Esophagus muscularis mucosa (tissue), 4 donors: ENCODE results near the gene DLG5. TPM values are rescaled to one million over a fixed set of nuclear protein-coding genes. Genes with fewer than 3 reads are reported as not detected.

Experiments
- DNase-seq: peaks from one replicate; pipeline ENCODE4 v3.0.0-alpha.2; 2017; ENCODE audit errors: extremely low spot score
- H3K27ac ChIP-seq, 4 donors: fragments of 200-600 bp; sonication (generic); replicated peaks in 1 of 4; 1 replicate in 3 of 4; 2 replicates in 1 of 4; pipeline ENCODE4 v1.5.1; 2016 to 2019; ENCODE audit warnings: mild to moderate bottlenecking in 1 of 4
- H3K27me3 ChIP-seq, 4 donors: fragments of 200-600 bp; sonication (generic); one replicate each; pipeline versions ENCODE4 v1.5.1 to v1.6.0; 2016 to 2019
- H3K36me3 ChIP-seq, 4 donors: fragments of 200-600 bp; sonication (generic); one replicate each; pipeline ENCODE4 v1.5.1; 2016 to 2019
- H3K4me1 ChIP-seq, 4 donors: fragments of 200-600 bp; sonication (generic); one replicate each; pipeline ENCODE4 v1.5.1; 2016 to 2019
- H3K4me3 ChIP-seq, 4 donors: fragments of 200-600 bp; sonication (generic); 1 replicate in 2 of 4; 2 replicates in 2 of 4; pipeline ENCODE4 v1.5.1; 2016 to 2019; ENCODE audit warnings: mild to moderate bottlenecking in 4 of 4, moderate library complexity in 1 of 4
- H3K9me3 ChIP-seq, 4 donors: fragments of 200-600 bp; sonication (generic); 1 replicate in 3 of 4; 2 replicates in 1 of 4; pipeline ENCODE4 v1.5.1; 2016 to 2019
- EP300 ChIP-seq: sonication (generic); formaldehyde crosslinking; IDR thresholded peaks from one replicate; pipeline ENCODE4 v1.6.1; 2017; ENCODE audit warnings: antibody characterized with exemption
- POLR2A ChIP-seq: fragments of 450-650 bp; IDR thresholded peaks from one replicate; pipeline ENCODE4 v1.6.1; 2017; ENCODE audit warnings: antibody characterized with exemption, moderate library complexity, mild to moderate bottlenecking, low read depth
- POLR2AphosphoS5 ChIP-seq, 2 donors: sonication (generic); formaldehyde crosslinking; IDR thresholded peaks; one replicate each; pipeline ENCODE4 v1.6.1; 2017; ENCODE audit warnings: antibody characterized with exemption in 2 of 2
- WGBS: methylation state at CpG from one replicate; pipeline ENCODE4 v1.1.5; 2018; 5-methylcytosine and 5-hydroxymethylcytosine counted together
- intact Hi-C: fragments of 100-400 bp; cut with DNase I; formaldehyde crosslinking; loops from one replicate; pipeline ENCODE4 v1.15.1; 2023
- total RNA-seq, 4 donors: library from RNA; depleted of rRNA; stranded (reverse); fragments of >200 nt; gene quantifications; one replicate each; pipeline versions ENCODE4 v1.1.0 to v1.2.1, GENCODE V29; 2016
- TF ChIP-seq, protein P1 (sequence below), 3 experiments: fragments of 200-600 bp in 2 of 3; fragments of 450-650 bp in 1 of 3; sonication (generic) in 2 of 3; IDR thresholded peaks; one replicate each; pipeline ENCODE4 v1.5.1; 2017 to 2019; ENCODE audit warnings: antibody characterized with exemption in 3 of 3, mild to moderate bottlenecking in 2 of 3, moderate library complexity in 1 of 3

The DLG5 gene
- total RNA-seq, 4 donors from 2014 or later: 55.7 to 120 (median 76.6) TPM

DNA sequence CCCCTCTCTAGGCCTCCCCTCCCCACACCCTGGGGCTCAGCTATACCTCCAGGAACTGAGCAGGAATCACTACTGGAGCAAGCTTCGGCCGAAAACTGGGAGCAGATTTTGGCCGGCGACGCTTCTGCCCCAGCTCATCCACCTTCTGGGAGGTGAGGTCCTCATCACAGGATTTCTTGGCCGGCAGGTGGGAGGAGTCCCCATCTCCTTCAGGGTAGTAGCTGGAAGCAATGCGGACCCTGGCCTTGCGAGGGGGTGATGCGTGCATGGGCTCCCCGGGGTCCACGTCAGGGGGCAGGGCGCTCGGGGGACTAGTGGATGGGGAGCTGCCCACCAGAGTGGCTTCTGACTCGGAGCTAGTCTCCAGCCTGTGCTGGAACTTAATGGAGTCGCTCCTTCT is 105.5 kb downstream of the DLG5 start:
- Histone ChIP-seq H3K27ac (no peak overlapping the region), H3K36me3 (peaks cover 62 to 100% (median 82%) of the 10 kb centered on the region in 4 donors), H3K9me3 (no peaks in the 10 kb centered on the region), H3K4me3 (no peak overlapping the region), H3K27me3 (no peaks in the 10 kb centered on the region), H3K4me1 (peaks cover 0 to 7% (median 1%) of the 10 kb centered on the region in 4 donors)
- no peak for DNase-seq
- intact Hi-C loops: no loop called here
- 94% methylated on average over 10 of the region's 15 CpGs for WGBS
- no peak for TF ChIP-seq POLR2A

DNA sequence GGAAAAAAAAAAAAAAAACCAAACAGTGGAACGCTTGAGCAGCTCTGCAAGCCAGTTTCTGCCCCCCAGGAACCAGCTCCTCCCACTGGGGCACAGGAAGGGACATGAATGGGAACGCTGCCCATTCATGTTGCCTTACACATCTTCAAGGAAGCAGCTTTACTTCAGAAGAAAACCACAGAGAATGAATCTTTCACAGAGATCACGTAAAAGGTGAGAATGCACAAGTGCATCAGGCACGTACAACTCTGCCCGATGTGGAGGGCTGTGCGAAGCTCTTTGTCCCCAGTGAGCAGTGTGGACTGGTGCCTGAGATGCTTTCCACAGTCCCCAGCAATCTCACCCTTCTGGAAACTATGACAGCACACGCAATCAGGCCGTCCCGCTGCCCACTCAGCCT is 106.2 kb downstream of the DLG5 start:
- intact Hi-C loops: no loop called here
- DNase-seq: no peak
- Histone ChIP-seq H3K36me3 (peaks cover 69 to 100% (median 84%) of the 10 kb centered on the region in 4 donors), H3K27ac (no peak overlapping the region), H3K4me3 (no peak overlapping the region), H3K27me3 (no peaks in the 10 kb centered on the region), H3K4me1 (peaks cover 0 to 7% (median 1%) of the 10 kb centered on the region in 4 donors), H3K9me3 (no peaks in the 10 kb centered on the region)
- TF ChIP-seq, protein P1, sequence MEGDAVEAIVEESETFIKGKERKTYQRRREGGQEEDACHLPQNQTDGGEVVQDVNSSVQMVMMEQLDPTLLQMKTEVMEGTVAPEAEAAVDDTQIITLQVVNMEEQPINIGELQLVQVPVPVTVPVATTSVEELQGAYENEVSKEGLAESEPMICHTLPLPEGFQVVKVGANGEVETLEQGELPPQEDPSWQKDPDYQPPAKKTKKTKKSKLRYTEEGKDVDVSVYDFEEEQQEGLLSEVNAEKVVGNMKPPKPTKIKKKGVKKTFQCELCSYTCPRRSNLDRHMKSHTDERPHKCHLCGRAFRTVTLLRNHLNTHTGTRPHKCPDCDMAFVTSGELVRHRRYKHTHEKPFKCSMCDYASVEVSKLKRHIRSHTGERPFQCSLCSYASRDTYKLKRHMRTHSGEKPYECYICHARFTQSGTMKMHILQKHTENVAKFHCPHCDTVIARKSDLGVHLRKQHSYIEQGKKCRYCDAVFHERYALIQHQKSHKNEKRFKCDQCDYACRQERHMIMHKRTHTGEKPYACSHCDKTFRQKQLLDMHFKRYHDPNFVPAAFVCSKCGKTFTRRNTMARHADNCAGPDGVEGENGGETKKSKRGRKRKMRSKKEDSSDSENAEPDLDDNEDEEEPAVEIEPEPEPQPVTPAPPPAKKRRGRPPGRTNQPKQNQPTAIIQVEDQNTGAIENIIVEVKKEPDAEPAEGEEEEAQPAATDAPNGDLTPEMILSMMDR (IDR thresholded peaks at IDR 0.05): no peak
- TF ChIP-seq EP300: no peak
- TF ChIP-seq POLR2AphosphoS5 (IDR thresholded peaks at IDR 0.05): no peak
- no peak for TF ChIP-seq POLR2A
- WGBS: 83% methylated on average over 9 of the region's 9 CpGs

DNA sequence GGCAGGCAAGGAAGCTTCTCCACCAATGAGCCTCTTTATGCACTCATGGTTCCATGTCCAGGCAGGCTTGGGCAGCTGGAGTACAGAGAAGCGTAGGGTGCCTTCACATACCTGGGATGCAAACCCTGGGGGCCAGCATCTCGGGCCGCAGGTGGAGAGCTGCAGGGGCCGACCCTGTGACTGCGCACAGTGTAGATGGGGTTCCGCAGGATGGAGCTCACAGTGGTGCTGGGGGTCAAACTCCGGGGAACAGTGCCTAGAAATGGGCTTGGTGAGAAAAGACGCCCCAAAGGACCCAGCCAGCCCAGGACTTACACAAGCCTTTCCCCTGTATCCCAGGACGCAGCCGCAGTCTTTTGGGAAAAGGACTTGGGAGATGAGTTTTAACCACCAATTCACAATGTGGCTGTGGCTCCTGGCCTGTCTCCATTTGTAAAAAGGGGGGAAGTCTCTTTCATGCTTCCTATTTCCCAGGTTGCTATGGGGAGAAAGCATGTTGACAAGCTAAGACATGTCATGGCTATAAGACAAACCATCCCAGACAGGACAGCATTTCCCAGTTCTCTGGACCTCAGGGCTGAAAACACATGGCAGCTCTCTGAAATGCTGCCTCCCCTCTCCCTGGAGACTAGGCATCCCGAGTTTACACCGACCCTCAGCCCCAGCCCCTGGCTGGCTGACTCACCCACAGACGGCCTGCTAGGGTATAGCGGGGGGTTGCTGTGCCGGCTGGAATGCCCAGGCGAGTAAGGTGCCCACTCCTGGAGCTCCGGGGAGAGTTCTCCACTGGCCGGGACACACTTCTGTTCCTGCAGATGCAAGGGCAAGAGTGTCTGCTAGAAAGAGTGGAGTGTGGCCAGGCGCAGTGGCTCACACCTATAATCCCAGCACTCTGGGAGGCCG is 107.1 kb downstream of the DLG5 start:
- Histone ChIP-seq H3K36me3 (peaks cover 77 to 100% (median 86%) of the 10 kb centered on the region in 4 donors), H3K9me3 (no peaks in the 10 kb centered on the region), H3K27me3 (no peaks in the 10 kb centered on the region), H3K27ac (no peak overlapping the region), H3K4me1 (peaks cover 0 to 7% (median 1%) of the 10 kb centered on the region in 4 donors), H3K4me3 (no peak overlapping the region)
- 93% methylated on average over 19 of the region's 20 CpGs for WGBS
- no peak for DNase-seq
- TF ChIP-seq POLR2A: no peak
- intact Hi-C loops: no loop called here

DNA sequence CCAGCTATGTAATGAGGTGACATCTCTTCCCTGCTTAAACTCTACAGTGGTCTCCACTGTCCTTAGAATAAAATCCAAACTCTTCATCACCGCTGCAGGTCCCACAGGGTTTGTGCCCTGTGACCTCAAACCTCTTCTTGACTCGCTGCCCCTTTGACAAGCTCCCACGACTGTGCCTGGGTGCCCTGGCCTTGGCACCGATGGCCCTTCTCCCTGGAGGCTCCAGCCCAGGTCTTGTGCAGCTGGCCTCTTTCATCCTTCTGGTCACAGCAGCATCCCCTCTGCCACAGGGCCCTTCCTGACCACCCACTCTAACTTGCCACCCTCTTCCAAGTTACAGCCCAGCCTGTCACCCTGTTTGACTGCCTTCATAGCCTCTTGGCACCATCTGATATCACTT is 108.2 kb downstream of the DLG5 start:
- 94% methylated on average over 4 of the region's 4 CpGs for WGBS
- H3K9me3 ChIP-seq: no peaks in the 10 kb centered on the region
- peaks cover 78 to 100% (median 84%) of the 10 kb centered on the region in 4 donors for H3K36me3 ChIP-seq
- no peak for DNase-seq
- H3K4me1 ChIP-seq: peaks cover 0 to 7% (median 1%) of the 10 kb centered on the region in 4 donors
- TF ChIP-seq POLR2A: no peak
- TF ChIP-seq POLR2AphosphoS5 (IDR thresholded peaks at IDR 0.05): no peak
- intact Hi-C loops: no loop called here
- no peak overlapping the region for H3K4me3 ChIP-seq
- no peaks in the 10 kb centered on the region for H3K27me3 ChIP-seq
- no peak overlapping the region for H3K27ac ChIP-seq

DNA sequence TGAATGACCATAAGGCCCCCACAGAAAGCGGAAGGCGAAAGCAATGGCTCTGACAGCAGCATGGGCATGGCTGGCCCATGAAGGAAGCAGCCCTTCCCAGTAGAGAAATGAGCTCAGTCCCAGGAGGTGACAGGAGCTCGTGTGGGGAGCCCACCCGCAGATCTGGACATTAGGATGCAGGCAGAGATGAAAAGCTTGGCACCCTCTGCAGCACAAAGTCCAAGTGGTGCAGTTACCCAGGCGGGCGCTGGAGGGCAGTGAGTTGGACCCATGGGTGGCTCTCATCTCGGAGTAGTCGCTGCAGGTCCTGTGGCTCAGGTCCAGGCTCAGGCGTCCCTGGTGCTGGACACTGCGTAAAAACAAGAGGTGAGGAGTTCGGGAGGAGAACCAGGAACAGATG is 109.0 kb downstream of the DLG5 start:
- Histone ChIP-seq H3K27me3 (no peaks in the 10 kb centered on the region), H3K4me3 (no peak overlapping the region), H3K4me1 (peaks cover 0 to 7% (median 1%) of the 10 kb centered on the region in 4 donors), H3K27ac (no peak overlapping the region), H3K9me3 (no peaks in the 10 kb centered on the region), H3K36me3 (peaks cover 81 to 100% (median 91%) of the 10 kb centered on the region in 4 donors)
- TF ChIP-seq POLR2AphosphoS5 (IDR thresholded peaks at IDR 0.05) (no peak), POLR2A (no peak), EP300 (no peak)
- TF ChIP-seq, protein P1 (IDR thresholded peaks at IDR 0.05): no peak
- DNase-seq: no peak
- intact Hi-C loops: no loop called here
- WGBS: 93% methylated on average over 11 of the region's 11 CpGs

DNA sequence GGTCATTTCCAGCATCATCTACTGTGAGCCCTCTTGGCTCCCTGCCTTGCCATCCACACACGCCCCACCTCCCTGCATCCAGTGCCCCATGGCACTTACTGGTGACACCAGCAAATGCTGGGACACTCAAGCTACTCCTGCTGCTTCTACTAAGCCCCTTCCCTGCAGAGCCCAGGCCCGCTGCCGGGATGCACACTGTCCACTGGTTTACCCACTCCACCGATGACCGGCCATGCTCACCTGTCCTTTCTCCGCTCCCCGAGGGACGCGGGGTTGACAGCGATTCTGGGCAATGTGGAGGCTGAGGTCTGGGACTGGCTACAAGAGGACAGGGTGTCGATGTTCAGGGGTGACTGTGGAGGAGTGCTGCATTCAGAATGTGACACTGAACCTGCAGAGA is 110.2 kb downstream of the DLG5 start:
- TF ChIP-seq, protein P1 (IDR thresholded peaks at IDR 0.05): no peak
- no peak for TF ChIP-seq POLR2AphosphoS5 (IDR thresholded peaks at IDR 0.05)
- no peak for TF ChIP-seq POLR2A
- TF ChIP-seq EP300: no peak
- DNase-seq: no peak
- Histone ChIP-seq H3K4me1 (peaks cover 0 to 1% (median 0%) of the 10 kb centered on the region in 4 donors), H3K4me3 (no peak overlapping the region), H3K36me3 (peaks cover 83 to 100% (median 92%) of the 10 kb centered on the region in 4 donors), H3K27me3 (no peaks in the 10 kb centered on the region), H3K27ac (no peak overlapping the region), H3K9me3 (no peaks in the 10 kb centered on the region)
- 93% methylated on average over 6 of the region's 11 CpGs for WGBS
- intact Hi-C loops: no loop called here
